Cardiac muscle cell (in vitro differentiated cells and primary cell): ENCODE results near the gene FPR1. TPM values are rescaled to one million over a fixed set of nuclear protein-coding genes. Genes with fewer than 3 reads are reported as not detected.

Experiments
- DNase-seq, 2 donors: peaks; one replicate each; pipeline versions ENCODE4 v3.0.0 to v3.0.0-alpha.2; 2010 to 2017; ENCODE audit warnings: low read depth in 1 of 2, low spot score in 1 of 2
- H3K27ac ChIP-seq: fragments of 200-600 bp; sonication (generic); 2 replicates; pipeline ENCODE4 v1.5.1; 2016
- H3K27me3 ChIP-seq: fragments of 200-600 bp; sonication (generic); 2 replicates; pipeline ENCODE4 v1.6.0; 2016; ENCODE audit warnings: control low read depth
- H3K36me3 ChIP-seq: fragments of 200-600 bp; sonication (generic); 2 replicates; pipeline ENCODE4 v1.5.1; 2016; ENCODE audit warnings: control low read depth
- H3K4me1 ChIP-seq: fragments of 200-600 bp; sonication (generic); 2 replicates; pipeline ENCODE4 v1.8.1; 2017; ENCODE audit warnings: low read depth, mild to moderate bottlenecking, mixed run types
- H3K4me3 ChIP-seq: fragments of 200-600 bp; sonication (generic); 2 replicates; pipeline ENCODE4 v1.5.1; 2016; ENCODE audit warnings: mild to moderate bottlenecking
- H3K9me3 ChIP-seq: fragments of 200-600 bp; sonication (generic); 2 replicates; pipeline ENCODE4 v1.5.1; 2017; ENCODE audit warnings: low read depth, mild to moderate bottlenecking, control low read depth
- polyA plus RNA-seq: library from polyadenylated mRNA; unstranded; fragments of >200 nt; fragmentation: Nextera tagmentation; extraction: Ambion mirVana; gene quantifications from 2 replicates; pipeline ENCODE4 v1.2.1, GENCODE V29; 2016
- total RNA-seq: library from RNA; depleted of rRNA; stranded (reverse); fragments of >200 nt; gene quantifications from 2 replicates; pipeline ENCODE4 v1.2.3, GENCODE V29; 2016
- TF ChIP-seq, protein P1 (sequence below): IDR thresholded peaks from 2 replicates; pipeline ENCODE4 v1.5.1; 2012; ENCODE audit warnings: low read depth, mild to moderate bottlenecking, low read length

The FPR1 gene
- total and polyA plus RNA-seq, 2 experiments from 2014 or later = not detected

DNA sequence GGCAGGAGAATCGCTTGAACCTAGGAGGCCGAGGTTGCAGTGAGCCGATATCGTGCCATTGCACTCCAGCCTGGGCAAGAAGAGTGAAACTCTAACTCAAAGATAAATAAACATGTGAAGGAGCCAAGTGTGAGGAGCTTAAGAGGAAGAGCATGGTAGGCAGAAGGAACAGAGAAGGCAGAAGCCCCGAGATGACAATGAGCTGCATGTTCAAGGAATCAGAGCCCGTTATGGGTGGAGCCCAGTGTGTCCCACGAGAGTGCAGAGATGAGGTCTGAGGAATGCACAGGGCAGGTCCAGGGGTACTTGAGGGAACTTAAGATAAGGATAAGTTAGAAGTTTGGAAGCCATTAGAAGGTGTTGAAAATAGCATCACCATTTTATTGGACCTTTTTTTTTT lies 10.0 kb upstream of the FPR1 start:
- Histone ChIP-seq H3K4me1 (no peaks in the 10 kb centered on the region), H3K9me3 (no peaks in the 10 kb centered on the region), H3K27me3 (no peaks in the 10 kb centered on the region), H3K36me3 (no peaks in the 10 kb centered on the region), H3K27ac (no peak overlapping the region), H3K4me3 (no peak overlapping the region)
- TF ChIP-seq, protein P1, sequence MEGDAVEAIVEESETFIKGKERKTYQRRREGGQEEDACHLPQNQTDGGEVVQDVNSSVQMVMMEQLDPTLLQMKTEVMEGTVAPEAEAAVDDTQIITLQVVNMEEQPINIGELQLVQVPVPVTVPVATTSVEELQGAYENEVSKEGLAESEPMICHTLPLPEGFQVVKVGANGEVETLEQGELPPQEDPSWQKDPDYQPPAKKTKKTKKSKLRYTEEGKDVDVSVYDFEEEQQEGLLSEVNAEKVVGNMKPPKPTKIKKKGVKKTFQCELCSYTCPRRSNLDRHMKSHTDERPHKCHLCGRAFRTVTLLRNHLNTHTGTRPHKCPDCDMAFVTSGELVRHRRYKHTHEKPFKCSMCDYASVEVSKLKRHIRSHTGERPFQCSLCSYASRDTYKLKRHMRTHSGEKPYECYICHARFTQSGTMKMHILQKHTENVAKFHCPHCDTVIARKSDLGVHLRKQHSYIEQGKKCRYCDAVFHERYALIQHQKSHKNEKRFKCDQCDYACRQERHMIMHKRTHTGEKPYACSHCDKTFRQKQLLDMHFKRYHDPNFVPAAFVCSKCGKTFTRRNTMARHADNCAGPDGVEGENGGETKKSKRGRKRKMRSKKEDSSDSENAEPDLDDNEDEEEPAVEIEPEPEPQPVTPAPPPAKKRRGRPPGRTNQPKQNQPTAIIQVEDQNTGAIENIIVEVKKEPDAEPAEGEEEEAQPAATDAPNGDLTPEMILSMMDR = no peak
- DNase-seq = no peak

DNA sequence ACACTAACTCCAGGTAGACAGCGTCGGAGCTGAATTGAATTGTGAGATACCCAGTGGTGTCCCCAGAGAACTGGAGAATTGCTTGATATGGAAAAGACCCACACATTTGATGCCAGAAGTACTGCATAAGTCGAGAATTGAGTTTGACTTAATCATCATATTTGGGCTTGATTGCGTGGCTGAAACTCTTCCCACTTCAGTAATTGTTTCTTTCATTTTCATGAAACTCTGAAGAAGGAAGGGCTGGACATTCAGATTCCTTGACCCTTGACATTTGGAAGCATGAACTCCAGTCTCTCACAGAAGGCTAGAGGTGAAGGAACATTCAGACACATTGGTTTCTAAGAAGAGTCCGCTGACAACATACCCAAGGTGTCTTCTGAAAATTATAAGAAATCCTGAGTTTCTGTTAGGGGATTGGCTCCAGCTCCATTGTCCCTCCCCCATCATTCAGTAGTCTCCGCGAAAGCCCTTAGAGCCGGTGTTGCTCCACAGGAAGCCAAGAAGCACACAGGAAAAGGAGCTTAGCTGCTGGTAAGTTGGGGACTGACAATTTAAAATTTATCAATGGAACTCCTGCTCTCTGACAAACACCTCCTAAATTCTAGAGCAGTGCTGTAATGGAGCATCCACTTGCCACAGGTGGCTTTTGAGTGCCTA lies 9.1 kb upstream of the FPR1 start, which contains the start of gene FPR2:
FPR2 (plus strand) TSS at position 484 of the 660 bp plus-strand sequence. CDS start 7,479 bp downstream, outside the sequence.
- TF ChIP-seq, protein P1 = no peak
- Histone ChIP-seq H3K27ac (no peak within 1 kb of the TSS), H3K4me1 (no peaks in the 10 kb centered on the region), H3K27me3 (no peaks in the 10 kb centered on the region), H3K4me3 (no peak within 1 kb of the TSS), H3K9me3 (no peaks in the 10 kb centered on the region), H3K36me3 (no peaks in the 10 kb centered on the region)
- no peak for DNase-seq

DNA sequence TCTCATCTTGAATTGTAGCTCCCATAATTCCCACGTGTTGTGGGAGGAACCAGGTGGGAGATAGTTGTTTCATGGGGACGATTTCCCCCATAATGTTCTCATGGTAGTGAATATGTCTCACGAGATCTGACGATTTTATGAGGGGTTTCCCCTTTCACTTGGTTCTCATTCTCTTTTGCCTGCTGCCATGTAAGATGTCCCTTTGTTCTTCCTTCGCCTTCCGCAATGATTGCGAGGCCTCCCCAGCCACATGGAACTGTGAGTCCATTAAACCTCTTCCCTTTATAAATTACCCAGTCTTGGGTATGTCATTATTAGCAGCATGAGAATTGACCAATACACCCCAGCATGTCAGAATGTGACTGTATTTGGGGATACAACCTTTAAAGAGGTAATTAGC lies 3.9 kb upstream of the FPR1 start:
- no peaks in the 10 kb centered on the region for H3K9me3 ChIP-seq
- no peaks in the 10 kb centered on the region for H3K36me3 ChIP-seq
- TF ChIP-seq, protein P1 = no peak
- H3K27ac ChIP-seq = no peak overlapping the region
- H3K4me3 ChIP-seq = no peak overlapping the region
- H3K27me3 ChIP-seq = no peaks in the 10 kb centered on the region
- H3K4me1 ChIP-seq = no peaks in the 10 kb centered on the region
- DNase-seq = no peak

DNA sequence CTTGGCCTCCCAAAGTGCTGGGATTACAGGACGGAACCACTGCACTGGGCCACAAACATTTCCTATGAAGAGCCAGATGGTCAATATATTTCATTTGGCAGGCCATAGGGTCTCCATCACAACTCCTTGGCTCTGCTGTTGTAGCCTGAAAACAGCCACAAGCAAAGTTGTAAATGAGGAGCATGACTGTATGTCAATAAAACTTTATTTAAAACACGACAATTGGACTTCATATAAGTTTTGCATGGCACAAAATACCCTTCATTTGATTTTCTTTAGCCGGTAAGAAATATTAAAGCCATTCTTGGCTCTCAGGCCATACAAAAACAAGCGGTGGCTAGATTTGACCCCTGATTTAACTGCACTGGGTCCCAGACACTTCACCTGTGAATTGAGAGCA lies 3.1 kb upstream of the FPR1 start:
- H3K9me3 ChIP-seq = no peaks in the 10 kb centered on the region
- no peak overlapping the region for H3K27ac ChIP-seq
- no peaks in the 10 kb centered on the region for H3K27me3 ChIP-seq
- H3K36me3 ChIP-seq = no peaks in the 10 kb centered on the region
- TF ChIP-seq, protein P1 = no peak
- H3K4me3 ChIP-seq = no peak overlapping the region
- H3K4me1 ChIP-seq = no peaks in the 10 kb centered on the region
- no peak for DNase-seq

DNA sequence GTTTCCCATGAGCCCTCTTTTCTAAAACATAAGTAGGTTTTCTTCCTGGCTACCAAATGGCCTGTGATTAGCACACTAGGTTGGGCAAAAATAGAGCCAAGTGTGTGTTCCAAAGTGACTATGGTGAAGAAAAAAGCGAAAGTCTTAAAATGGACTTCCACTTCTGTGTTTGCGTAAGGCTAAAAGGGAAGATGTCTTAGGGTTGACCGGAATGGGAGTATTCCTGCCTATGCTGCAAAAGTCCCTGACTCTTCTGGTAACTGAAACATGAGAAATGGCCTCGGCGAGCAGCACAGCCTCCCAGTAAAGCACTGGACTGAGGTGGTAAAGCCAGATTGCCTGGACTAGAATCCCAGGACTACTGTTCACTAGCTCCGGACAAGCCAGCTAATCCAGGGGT lies 2.4 kb upstream of the FPR1 start:
- Histone ChIP-seq H3K27me3 (no peaks in the 10 kb centered on the region), H3K27ac (no peak overlapping the region), H3K4me1 (no peaks in the 10 kb centered on the region), H3K9me3 (no peaks in the 10 kb centered on the region), H3K4me3 (no peak overlapping the region), H3K36me3 (no peaks in the 10 kb centered on the region)
- TF ChIP-seq, protein P1 = no peak
- DNase-seq = no peak
